GM18507 (cell line): ENCODE measurements around the gene MAGI3.
"Not testable (repeated sequence)": the region's sequence is repeated elsewhere in the genome, so short reads cannot be mapped to it uniquely, and the experiment has no call there.

Experiments used
- DNase-seq: peaks from one replicate; pipeline ENCODE4 v3.0.0; 2011; ENCODE audit warnings: low read depth; ENCODE audit not compliant: insufficient read length; ENCODE audit errors: extremely low spot score
- FAIRE-seq: peaks from 2 replicates; lab custom pipeline; 2011; peaks lifted over from hg19 to GRCh38; lab: Jason Lieb, UNC

Gene MAGI3

DNA sequence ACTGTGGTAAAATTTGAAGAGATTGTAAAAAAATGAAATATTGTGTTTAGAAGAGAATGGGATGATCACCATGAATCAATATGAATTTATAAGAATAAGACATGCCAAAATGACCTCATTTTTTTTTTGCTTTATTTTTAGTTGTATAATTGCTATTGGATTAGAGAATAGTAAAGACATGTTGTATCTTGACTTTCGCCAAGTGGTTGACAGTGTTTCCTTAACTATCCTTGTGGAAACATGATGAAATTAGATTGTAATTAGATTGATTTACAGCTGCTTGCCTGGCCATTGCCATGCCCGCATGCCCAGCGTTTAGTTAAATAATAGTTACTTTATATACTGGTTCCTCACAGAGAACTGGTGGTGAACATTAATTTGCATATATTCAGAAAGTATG lies 154.9 kb downstream of the MAGI3 start:
- FAIRE-seq = no peak
- DNase-seq = no peak

DNA sequence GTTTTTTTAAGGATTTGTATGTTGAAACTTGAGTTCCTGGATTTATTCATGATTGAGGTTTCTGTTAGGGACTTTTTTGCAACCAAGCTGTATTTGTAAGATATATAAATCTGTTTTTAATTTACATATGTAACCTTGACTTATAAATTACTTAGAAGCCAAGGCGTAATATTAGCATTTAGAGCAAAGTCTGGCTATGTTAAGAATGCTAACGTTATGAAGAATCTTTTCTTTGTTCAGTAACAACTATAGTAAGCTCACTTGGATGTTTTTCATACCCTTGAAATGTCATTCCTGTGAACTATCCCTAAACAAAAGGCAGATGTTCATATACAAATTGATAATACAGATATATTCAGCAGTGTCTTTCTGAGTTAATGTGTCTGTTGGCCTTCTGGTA lies 155.3 kb downstream of the MAGI3 start:
- no peak for FAIRE-seq
- DNase-seq = no peak

DNA sequence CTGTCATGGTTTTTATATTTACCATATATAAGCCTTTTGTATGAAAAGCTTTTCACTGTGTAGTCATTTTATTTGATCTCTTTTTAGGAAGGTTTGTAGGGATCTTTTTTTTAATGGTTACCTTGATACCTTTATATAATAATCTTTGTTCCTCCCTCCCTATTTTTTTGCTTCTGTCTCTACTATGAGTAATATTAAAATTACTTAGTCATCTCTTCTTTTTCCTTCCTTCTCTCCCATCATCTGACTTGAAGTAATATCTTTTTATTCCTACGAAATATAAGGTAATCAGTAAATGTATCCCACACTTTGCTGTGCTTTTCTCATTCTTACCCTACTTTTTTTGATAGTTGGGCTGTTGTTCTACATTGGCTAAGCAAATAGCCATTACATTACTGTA lies 161.4 kb downstream of the MAGI3 start:
- no peak for FAIRE-seq
- no peak for DNase-seq

DNA sequence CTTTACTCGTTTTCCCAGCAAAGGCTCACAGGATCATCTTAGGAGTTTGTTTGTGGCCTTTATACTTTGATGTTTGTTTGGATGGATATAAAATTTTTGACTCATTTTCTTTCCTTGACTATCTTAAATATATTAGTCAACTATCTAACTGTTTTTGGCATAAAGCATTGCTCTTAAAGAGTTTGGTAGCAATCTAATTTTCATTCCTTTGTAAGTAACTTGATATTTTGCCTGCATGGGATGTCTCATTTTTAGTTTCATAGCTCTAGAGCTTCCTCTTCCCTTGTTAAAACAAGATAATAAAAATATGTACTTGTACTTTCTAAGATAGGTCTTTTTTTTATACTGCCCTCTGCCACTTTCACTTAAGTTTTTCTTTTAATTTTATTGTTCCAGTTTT lies 161.9 kb downstream of the MAGI3 start:
- DNase-seq = no peak
- no peak for FAIRE-seq

GRCh38 chr1:113557187-113557586 lies 166.9 kb downstream of the MAGI3 start:
- FAIRE-seq = no peak
- no peak for DNase-seq

GRCh38 chr1:113565621-113566020 lies 175.3 kb downstream of the MAGI3 start:
- no peak for DNase-seq
- FAIRE-seq = no peak

DNA sequence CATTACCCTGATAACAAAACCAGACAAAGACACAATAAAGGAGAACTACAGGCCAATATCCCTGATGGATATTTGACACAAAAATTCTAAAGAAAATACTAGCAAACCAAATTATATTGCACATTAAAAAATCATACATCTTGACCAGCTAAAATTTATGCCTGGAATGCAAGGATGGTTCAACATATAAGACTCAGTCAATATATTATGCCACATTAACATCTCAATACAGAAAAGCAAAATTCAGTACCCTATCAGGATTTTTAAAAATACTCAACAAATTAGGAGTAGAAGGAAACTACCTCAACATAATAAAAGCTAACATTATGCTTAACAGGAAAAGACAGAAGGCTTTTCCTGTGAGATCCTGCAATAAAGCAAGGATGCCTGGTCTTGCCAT lies 177.1 kb downstream of the MAGI3 start:
- DNase-seq (no peak), FAIRE-seq (no peak)

- FAIRE-seq, DNase-seq: not testable (repeated sequence)
Measured at GRCh38 chr1:113575744-113576260, 185.5 kb downstream of the MAGI3 start.

GRCh38 chr1:113576271-113576670 lies 186.0 kb downstream of the MAGI3 start:
- DNase-seq (no peak), FAIRE-seq (no peak)

DNA sequence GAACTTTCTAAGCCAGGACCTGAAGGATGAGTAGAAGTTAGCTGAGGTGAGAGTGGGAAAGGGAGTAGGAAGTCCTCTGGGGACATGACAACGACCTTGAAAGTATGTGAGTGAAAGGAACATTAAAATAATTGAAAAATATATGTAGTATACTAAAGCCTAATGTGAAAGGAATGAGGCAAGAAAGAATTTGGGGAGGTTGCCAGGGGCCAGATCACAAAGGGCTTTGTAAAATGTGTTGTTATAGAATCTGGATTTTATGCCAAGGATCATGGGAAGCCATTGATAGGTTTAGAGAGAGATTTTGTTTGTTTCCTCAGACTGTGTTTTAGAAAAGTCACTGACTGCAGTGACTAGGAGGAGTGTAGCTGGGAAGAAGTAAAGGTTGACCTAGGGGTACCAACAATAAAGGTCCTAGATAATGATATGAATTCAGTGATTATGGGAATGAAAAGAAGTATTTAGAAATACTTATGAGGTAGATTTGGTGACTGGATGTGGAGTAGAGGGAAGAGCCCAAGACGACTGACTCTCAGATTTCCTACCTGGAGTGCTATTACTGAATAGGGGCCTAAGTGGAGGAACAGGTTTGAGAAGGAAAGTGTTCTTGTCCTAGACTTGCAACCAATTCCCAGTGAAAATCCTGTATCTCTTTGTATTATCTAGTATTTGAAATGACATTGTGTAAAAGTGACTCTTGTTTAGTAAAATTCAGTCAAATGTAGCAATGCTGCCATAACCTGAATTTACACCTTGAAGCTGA lies 189.1 kb downstream of the MAGI3 start:
- FAIRE-seq (no peak), DNase-seq (no peak)

GRCh38 chr1:113581323-113581722 lies 191.0 kb downstream of the MAGI3 start:
- no peak for FAIRE-seq

GRCh38 chr1:113582084-113582483 lies 191.8 kb downstream of the MAGI3 start:
- FAIRE-seq (no peak), DNase-seq (no peak)

More at GRCh38 chr1:113581323-113581722, 191.0 kb downstream of the MAGI3 start:
- no peak for DNase-seq

GRCh38 chr1:113587475-113587874 lies 197.2 kb downstream of the MAGI3 start:
- no peak for FAIRE-seq
- no peak for DNase-seq

DNA sequence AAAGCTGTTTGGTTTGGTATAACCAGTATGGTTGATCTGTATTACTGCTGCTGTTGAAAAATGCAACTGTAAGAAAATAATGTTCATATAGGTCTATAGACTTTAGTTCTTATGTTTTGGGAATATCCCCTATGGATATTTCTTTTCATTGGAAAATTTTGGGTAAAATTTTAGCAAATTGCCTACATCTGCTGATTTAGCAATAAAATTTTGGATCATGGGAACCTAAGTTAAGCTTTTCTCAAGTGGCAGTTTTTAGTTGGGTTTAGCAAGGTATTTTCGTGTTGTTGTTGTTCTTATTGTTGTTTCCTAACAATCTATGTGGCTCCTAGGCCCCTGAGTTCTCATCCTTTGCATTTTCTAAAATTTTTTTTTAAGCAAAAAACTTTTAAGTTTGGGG lies 201.9 kb downstream of the MAGI3 start:
- FAIRE-seq = no peak
- no peak for DNase-seq

DNA sequence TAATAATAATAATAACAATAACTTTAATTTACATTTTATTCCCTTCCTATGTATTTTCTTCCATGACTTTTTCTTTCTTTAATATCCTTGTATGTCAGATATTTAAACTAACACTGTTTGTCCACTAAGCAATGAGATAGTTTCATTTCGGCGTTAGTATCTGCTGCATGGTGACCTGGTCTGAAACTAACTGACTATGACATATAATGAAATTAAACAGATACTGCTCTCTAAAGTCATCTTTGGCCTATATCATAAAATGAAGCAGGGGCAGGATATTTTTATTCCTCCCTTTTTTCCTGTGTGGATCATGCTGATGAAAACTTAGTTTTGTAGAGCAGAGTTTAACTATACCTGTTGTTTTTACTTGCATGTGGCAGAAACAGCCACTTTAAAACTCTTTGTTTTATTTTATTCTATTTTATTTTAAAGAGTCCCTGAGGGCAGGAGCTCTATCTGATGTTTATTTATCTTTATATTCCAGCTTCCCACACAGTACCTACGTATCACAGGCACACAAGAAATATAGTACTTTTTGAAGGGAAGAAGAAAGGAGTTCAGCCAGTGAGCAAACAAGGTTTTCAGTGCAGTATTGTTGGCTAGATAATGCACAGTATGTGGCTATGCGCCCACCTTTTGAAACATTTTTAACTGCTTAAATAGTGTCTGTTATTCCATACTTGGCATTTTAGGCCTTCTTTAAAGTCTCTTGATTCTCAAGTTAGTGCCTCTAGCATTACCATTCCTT lies 203.4 kb downstream of the MAGI3 start:
- FAIRE-seq (no peak), DNase-seq (no peak)

- not testable (repeated sequence) for FAIRE-seq, DNase-seq
Measured at GRCh38 chr1:113604466-113604865, 214.2 kb downstream of the MAGI3 start.

DNA sequence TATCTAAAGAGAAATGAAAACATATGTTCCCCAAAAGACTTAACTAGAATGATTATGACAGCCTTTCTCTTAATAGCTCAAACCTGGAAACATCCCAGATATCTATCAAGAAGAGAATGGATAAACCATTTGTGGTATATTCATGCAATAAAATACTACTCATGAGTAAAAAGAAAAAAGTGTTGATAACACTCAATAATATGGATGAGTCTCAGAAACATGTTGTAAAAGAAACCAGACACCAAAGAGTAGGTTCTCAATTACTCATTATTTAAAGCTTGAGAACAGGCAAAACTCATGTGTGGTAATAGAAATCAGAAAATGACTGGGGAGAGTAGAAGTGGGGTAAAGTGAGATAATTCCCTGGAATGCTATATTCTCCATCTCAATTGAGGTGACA lies 214.8 kb downstream of the MAGI3 start:
- no peak for DNase-seq
- FAIRE-seq = no peak

GRCh38 chr1:113608399-113608798 lies 218.1 kb downstream of the MAGI3 start:
- no peak for FAIRE-seq
- no peak for DNase-seq

GRCh38 chr1:113610372-113610771 lies 220.1 kb downstream of the MAGI3 start:
- FAIRE-seq = no peak
- no peak for DNase-seq

DNA sequence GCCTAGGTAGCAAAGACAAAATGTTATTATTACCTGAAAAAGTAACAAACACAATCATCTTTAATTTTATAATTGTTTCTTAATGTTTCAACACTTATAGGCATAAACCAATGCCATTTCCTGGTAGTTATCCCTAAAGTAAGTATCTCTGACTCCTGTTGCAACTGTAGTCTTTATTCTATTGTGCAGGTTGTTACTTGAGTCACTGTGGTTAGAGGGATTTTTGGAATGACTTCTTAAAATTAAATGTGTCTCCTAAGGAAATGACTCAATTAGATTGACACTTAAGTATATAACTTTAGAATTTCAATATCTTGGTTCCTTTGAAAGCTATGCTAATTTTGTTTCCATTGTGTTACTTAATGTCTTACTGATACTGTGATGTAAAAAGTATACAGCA lies 225.1 kb downstream of the MAGI3 start:
- DNase-seq = no peak
- no peak for FAIRE-seq

DNA sequence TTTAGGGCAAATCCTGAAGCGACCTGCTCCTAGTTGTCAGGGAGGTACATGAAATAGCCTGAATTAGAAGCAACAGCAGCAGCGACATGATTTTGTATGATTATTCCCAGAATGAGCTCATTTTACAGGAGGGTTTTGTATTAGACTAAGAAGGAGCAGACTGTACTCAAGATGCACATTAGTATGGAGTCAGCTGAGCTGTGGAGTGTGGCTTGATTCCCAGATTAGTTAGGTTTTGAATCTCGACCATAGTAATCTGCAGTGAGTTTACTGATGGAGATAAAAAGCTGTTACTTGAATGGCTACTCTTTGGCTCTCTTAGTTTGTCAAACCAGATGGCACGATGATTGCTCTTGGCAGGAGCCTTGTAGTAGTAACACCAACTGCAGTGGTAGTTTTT lies 225.8 kb downstream of the MAGI3 start:
- FAIRE-seq = no peak
- no peak for DNase-seq
